ENCODE measurements around the gene MGAM2. TPM values are rescaled to one million over a fixed set of nuclear protein-coding genes. Genes with fewer than 3 reads are reported as not detected.

The MGAM2 gene
- polyA plus RNA-seq, 2 donors: not detected

- no peaks in the 10 kb centered on the region for H3K9me3 ChIP-seq (ENCODE audit: control insufficient read depth in 2 of 2, insufficient read depth in 1 of 2, low read depth in 1 of 2, low read length in 1 of 2)
- no peak overlapping the region for H3K4me3 ChIP-seq (ENCODE audit: low read depth in 1 of 2, low read length in 2 of 2)
- no peak overlapping the region for H3K27ac ChIP-seq (ENCODE audit: low read depth in 2 of 2, low read length in 1 of 2)
- no peaks in the 10 kb centered on the region for H3K4me1 ChIP-seq (ENCODE audit: control insufficient read depth in 2 of 2, insufficient read depth in 2 of 2, low read length in 1 of 2)
- 90 to 95% methylated on average over 2 of the region's 2 CpGs for WGBS, 2 donors
- no peaks in the 10 kb centered on the region for H3K36me3 ChIP-seq (ENCODE audit: control insufficient read depth in 2 of 2, insufficient read depth in 2 of 2, low read length in 1 of 2)
- no peaks in the 10 kb centered on the region for H3K27me3 ChIP-seq (ENCODE audit: control insufficient read depth in 1 of 2, insufficient read depth in 2 of 2, low read length in 2 of 2)
Observed at GRCh38 chr7:142138996-142139395, 27.5 kb downstream of the MGAM2 start.

- Histone ChIP-seq H3K27ac (ENCODE audit: low read depth in 2 of 2, low read length in 1 of 2) (no peak overlapping the region), H3K27me3 (ENCODE audit: control insufficient read depth in 1 of 2, insufficient read depth in 2 of 2, low read length in 2 of 2) (no peaks in the 10 kb centered on the region), H3K4me3 (ENCODE audit: low read depth in 1 of 2, low read length in 2 of 2) (no peak overlapping the region), H3K4me1 (ENCODE audit: control insufficient read depth in 2 of 2, insufficient read depth in 2 of 2, low read length in 1 of 2) (no peaks in the 10 kb centered on the region), H3K9me3 (ENCODE audit: control insufficient read depth in 2 of 2, insufficient read depth in 1 of 2, low read depth in 1 of 2, low read length in 1 of 2) (no peaks in the 10 kb centered on the region), H3K36me3 (ENCODE audit: control insufficient read depth in 2 of 2, insufficient read depth in 2 of 2, low read length in 1 of 2) (no peaks in the 10 kb centered on the region)
- WGBS, 2 donors: 44 to 64% methylated on average over 6 of the region's 6 CpGs
Observed at GRCh38 chr7:142139597-142140400, 28.3 kb downstream of the MGAM2 start.

- no peaks in the 10 kb centered on the region for H3K27me3 ChIP-seq (ENCODE audit: control insufficient read depth in 1 of 2, insufficient read depth in 2 of 2, low read length in 2 of 2)
- WGBS, 2 donors: 71 to 77% methylated on average over 2 of the region's 2 CpGs
- no peaks in the 10 kb centered on the region for H3K36me3 ChIP-seq (ENCODE audit: control insufficient read depth in 2 of 2, insufficient read depth in 2 of 2, low read length in 1 of 2)
- no peaks in the 10 kb centered on the region for H3K9me3 ChIP-seq (ENCODE audit: control insufficient read depth in 2 of 2, insufficient read depth in 1 of 2, low read depth in 1 of 2, low read length in 1 of 2)
- no peaks in the 10 kb centered on the region for H3K4me1 ChIP-seq (ENCODE audit: control insufficient read depth in 2 of 2, insufficient read depth in 2 of 2, low read length in 1 of 2)
- no peak overlapping the region for H3K27ac ChIP-seq (ENCODE audit: low read depth in 2 of 2, low read length in 1 of 2)
- no peak overlapping the region for H3K4me3 ChIP-seq (ENCODE audit: low read depth in 1 of 2, low read length in 2 of 2)
Observed at GRCh38 chr7:142140401-142140959, 29.0 kb downstream of the MGAM2 start.

GRCh38 chr7:142142702-142143101 is 31.2 kb downstream of the MGAM2 start:
- 87 to 95% methylated on average over 8 of the region's 8 CpGs for WGBS, 2 donors
- no peak overlapping the region for H3K4me3 ChIP-seq (ENCODE audit: low read depth in 1 of 2, low read length in 2 of 2)
- H3K27ac ChIP-seq (ENCODE audit: low read depth in 2 of 2, low read length in 1 of 2): no peak overlapping the region
- no peaks in the 10 kb centered on the region for H3K27me3 ChIP-seq (ENCODE audit: control insufficient read depth in 1 of 2, insufficient read depth in 2 of 2, low read length in 2 of 2)
- no peaks in the 10 kb centered on the region for H3K36me3 ChIP-seq (ENCODE audit: control insufficient read depth in 2 of 2, insufficient read depth in 2 of 2, low read length in 1 of 2)
- H3K4me1 ChIP-seq (ENCODE audit: control insufficient read depth in 2 of 2, insufficient read depth in 2 of 2, low read length in 1 of 2): no peaks in the 10 kb centered on the region
- H3K9me3 ChIP-seq (ENCODE audit: control insufficient read depth in 2 of 2, insufficient read depth in 1 of 2, low read depth in 1 of 2, low read length in 1 of 2): no peaks in the 10 kb centered on the region

- H3K27me3 ChIP-seq (ENCODE audit: control insufficient read depth in 1 of 2, insufficient read depth in 2 of 2, low read length in 2 of 2): no peaks in the 10 kb centered on the region
- H3K9me3 ChIP-seq (ENCODE audit: control insufficient read depth in 2 of 2, insufficient read depth in 1 of 2, low read depth in 1 of 2, low read length in 1 of 2): no peaks in the 10 kb centered on the region
- H3K4me3 ChIP-seq (ENCODE audit: low read depth in 1 of 2, low read length in 2 of 2): no peak overlapping the region
- no peaks in the 10 kb centered on the region for H3K36me3 ChIP-seq (ENCODE audit: control insufficient read depth in 2 of 2, insufficient read depth in 2 of 2, low read length in 1 of 2)
- H3K27ac ChIP-seq (ENCODE audit: low read depth in 2 of 2, low read length in 1 of 2): no peak overlapping the region
- 81 to 84% methylated on average over 2 of the region's 2 CpGs for WGBS, 2 donors
- H3K4me1 ChIP-seq (ENCODE audit: control insufficient read depth in 2 of 2, insufficient read depth in 2 of 2, low read length in 1 of 2): no peaks in the 10 kb centered on the region
Observed at GRCh38 chr7:142146124-142146523, 34.6 kb downstream of the MGAM2 start.

GRCh38 chr7:142150356-142150755 is 38.8 kb downstream of the MGAM2 start:
- Histone ChIP-seq H3K4me1 (ENCODE audit: control insufficient read depth in 2 of 2, insufficient read depth in 2 of 2, low read length in 1 of 2) (no peaks in the 10 kb centered on the region), H3K27me3 (ENCODE audit: control insufficient read depth in 1 of 2, insufficient read depth in 2 of 2, low read length in 2 of 2) (no peaks in the 10 kb centered on the region), H3K27ac (ENCODE audit: low read depth in 2 of 2, low read length in 1 of 2) (no peak overlapping the region), H3K9me3 (ENCODE audit: control insufficient read depth in 2 of 2, insufficient read depth in 1 of 2, low read depth in 1 of 2, low read length in 1 of 2) (no peaks in the 10 kb centered on the region), H3K4me3 (ENCODE audit: low read depth in 1 of 2, low read length in 2 of 2) (no peak overlapping the region), H3K36me3 (ENCODE audit: control insufficient read depth in 2 of 2, insufficient read depth in 2 of 2, low read length in 1 of 2) (no peaks in the 10 kb centered on the region)
- WGBS, 2 donors: 54 to 69% methylated on average over 1 of the region's 1 CpG

GRCh38 chr7:142150869-142151268 is 39.4 kb downstream of the MGAM2 start:
- Histone ChIP-seq H3K4me3 (ENCODE audit: low read depth in 1 of 2, low read length in 2 of 2) (no peak overlapping the region), H3K27ac (ENCODE audit: low read depth in 2 of 2, low read length in 1 of 2) (no peak overlapping the region), H3K4me1 (ENCODE audit: control insufficient read depth in 2 of 2, insufficient read depth in 2 of 2, low read length in 1 of 2) (no peaks in the 10 kb centered on the region), H3K36me3 (ENCODE audit: control insufficient read depth in 2 of 2, insufficient read depth in 2 of 2, low read length in 1 of 2) (no peaks in the 10 kb centered on the region), H3K27me3 (ENCODE audit: control insufficient read depth in 1 of 2, insufficient read depth in 2 of 2, low read length in 2 of 2) (no peaks in the 10 kb centered on the region), H3K9me3 (ENCODE audit: control insufficient read depth in 2 of 2, insufficient read depth in 1 of 2, low read depth in 1 of 2, low read length in 1 of 2) (no peaks in the 10 kb centered on the region)
- WGBS, 2 donors: 75 to 85% methylated on average over 2 of the region's 2 CpGs

- no peaks in the 10 kb centered on the region for H3K4me1 ChIP-seq (ENCODE audit: control insufficient read depth in 2 of 2, insufficient read depth in 2 of 2, low read length in 1 of 2)
- H3K4me3 ChIP-seq (ENCODE audit: low read depth in 1 of 2, low read length in 2 of 2): no peak overlapping the region
- WGBS, 2 donors: 20 to 26% methylated on average over 1 of the region's 1 CpG
- H3K27me3 ChIP-seq (ENCODE audit: control insufficient read depth in 1 of 2, insufficient read depth in 2 of 2, low read length in 2 of 2): no peaks in the 10 kb centered on the region
- H3K9me3 ChIP-seq (ENCODE audit: control insufficient read depth in 2 of 2, insufficient read depth in 1 of 2, low read depth in 1 of 2, low read length in 1 of 2): no peaks in the 10 kb centered on the region
- H3K36me3 ChIP-seq (ENCODE audit: control insufficient read depth in 2 of 2, insufficient read depth in 2 of 2, low read length in 1 of 2): no peaks in the 10 kb centered on the region
- no peak overlapping the region for H3K27ac ChIP-seq (ENCODE audit: low read depth in 2 of 2, low read length in 1 of 2)
Observed at GRCh38 chr7:142152076-142152475, 40.6 kb downstream of the MGAM2 start.

- H3K36me3 ChIP-seq (ENCODE audit: control insufficient read depth in 2 of 2, insufficient read depth in 2 of 2, low read length in 1 of 2): no peaks in the 10 kb centered on the region
Observed at GRCh38 chr7:142153400-142153799, 41.9 kb downstream of the MGAM2 start.

More at GRCh38 chr7:142153400-142153799, 41.9 kb downstream of the MGAM2 start:
- no peak overlapping the region for H3K4me3 ChIP-seq (ENCODE audit: low read depth in 1 of 2, low read length in 2 of 2)
- H3K4me1 ChIP-seq (ENCODE audit: control insufficient read depth in 2 of 2, insufficient read depth in 2 of 2, low read length in 1 of 2): no peaks in the 10 kb centered on the region
- H3K27ac ChIP-seq (ENCODE audit: low read depth in 2 of 2, low read length in 1 of 2): no peak overlapping the region
- H3K27me3 ChIP-seq (ENCODE audit: control insufficient read depth in 1 of 2, insufficient read depth in 2 of 2, low read length in 2 of 2): no peaks in the 10 kb centered on the region
- no peaks in the 10 kb centered on the region for H3K9me3 ChIP-seq (ENCODE audit: control insufficient read depth in 2 of 2, insufficient read depth in 1 of 2, low read depth in 1 of 2, low read length in 1 of 2)
- WGBS, 2 donors: 79 to 84% methylated on average over 4 of the region's 4 CpGs
